GM19025 (cell line): ENCODE data around the gene PRICKLE3.
"Not testable (repeated sequence)": the region's sequence is repeated elsewhere in the genome, so short reads cannot be mapped to it uniquely, and the experiment has no call there.

Experiments used
- ATAC-seq: cut with Tn5 transposase; IDR thresholded peaks from one replicate; pipeline ENCODE4 v1.9.1; 2021; ENCODE audit warnings: mild to moderate bottlenecking, low read depth, moderate library complexity; ENCODE audit not compliant: unreplicated experiment

PRICKLE3 gene

DNA sequence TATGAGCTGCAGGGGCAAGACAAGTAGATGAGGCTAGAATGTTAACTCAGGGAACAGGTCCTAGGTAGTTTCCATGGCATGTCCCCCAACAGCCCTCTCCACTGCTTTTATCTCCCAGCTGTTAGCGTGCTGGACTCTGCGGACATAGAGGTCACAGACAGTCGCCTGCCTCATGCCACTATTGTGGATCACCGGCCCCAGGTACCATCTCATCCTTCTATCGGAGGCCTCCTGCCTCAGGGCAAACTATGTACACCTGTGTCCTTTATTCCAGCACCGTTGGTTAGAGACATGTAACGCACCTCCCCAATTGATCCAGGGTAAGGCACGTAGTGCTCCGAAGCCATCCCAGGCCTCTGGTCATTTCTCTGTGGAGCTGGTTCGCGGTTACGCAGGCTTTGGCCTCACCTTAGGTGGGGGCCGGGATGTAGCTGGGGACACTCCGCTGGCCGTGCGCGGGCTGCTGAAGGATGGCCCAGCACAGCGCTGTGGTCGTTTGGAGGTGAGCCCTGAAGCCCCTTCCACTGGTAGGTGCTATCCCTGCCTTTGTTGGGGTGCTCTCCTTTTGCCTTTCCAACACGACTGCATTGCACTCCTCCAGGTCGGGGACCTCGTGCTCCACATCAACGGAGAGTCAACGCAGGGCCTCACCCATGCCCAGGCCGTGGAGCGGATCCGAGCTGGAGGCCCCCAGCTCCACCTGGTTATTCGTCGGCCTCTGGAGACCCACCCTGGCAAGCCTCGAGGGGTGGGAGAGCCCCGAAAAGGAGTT, 21.4 kb downstream of the PRICKLE3 start:
- ATAC-seq, result no peak

GRCh38 chrX:49163555-49164419, 22.4 kb downstream of the PRICKLE3 start:
- peak; percentile 43 for ATAC-seq

GRCh38 chrX:49162620-49163019, 23.6 kb downstream of the PRICKLE3 start, which contains the start of gene MAGIX:
MAGIX (plus strand) TSS chrX:49162758; CDS start chrX:49162890, 132 bp downstream.
- ATAC-seq, result no peak

DNA sequence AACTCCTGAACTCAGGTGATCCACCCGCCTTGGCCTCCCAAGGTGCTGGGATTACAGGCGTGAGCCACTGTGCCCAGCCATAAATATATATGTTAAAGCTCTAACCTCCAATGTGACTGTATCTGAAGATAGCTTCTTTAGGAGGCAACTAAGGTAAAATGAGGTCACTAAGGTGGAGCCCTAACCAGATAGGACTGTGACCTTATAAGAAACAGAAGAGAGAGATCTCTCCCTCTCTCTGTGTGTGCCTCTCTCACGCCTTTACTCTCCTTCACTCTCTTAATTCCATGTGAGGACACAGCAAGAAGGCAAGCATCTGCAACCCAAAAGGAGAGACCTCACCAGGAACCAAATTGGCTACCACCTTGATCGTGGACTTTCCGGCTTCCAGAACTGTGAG, 24.5 kb downstream of the PRICKLE3 start:
- ATAC-seq, result no peak

- no peak for ATAC-seq
These were observed 25.3 kb downstream of the PRICKLE3 start for GRCh38 chrX:49160908-49161307.

- no peak for ATAC-seq
These were observed 29.0 kb downstream of the PRICKLE3 start for GRCh38 chrX:49157194-49157593.

DNA sequence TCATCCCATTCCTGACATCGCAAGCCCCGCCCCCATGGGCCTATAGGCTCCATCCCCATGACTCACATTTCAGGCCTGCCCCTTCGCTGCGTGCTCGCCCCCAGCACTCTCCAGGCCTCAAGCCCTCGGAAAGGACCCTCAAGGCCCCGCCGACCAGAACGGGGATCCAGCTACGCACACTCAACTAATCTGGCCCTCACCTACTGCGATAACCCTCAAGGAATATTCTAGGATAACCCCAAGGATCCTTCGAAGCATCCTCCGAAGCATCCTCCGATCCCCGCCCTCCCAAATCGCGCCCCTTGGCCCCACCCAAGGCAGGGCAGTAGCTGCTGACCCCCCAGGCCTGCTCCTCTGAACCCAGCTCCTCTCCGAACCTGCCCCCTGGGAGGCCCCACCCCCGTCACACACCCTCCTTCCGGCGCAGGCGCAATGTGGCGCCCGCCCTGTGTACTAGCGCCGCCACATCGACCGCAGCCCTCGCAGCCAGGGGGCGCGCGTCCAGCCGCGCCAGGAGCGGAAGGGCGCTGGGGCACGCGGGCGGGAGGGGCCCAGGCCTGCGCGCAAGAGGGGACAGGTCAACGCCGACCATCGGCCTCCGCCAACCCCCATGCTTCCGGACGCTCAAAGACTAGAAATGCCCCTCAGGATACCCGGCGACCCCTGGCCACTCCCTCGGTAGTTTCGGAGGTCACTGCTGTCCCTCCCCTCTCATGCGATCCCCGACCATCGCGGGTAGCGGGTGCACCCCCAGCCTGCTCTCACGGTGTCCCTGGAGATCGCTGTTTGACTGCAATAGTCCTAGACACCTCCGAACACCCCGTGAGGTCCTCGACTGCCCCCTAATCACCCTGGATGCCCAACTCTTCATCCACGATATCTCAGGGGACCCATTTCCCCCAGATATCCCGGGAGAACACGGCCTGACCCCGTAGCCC, 30.0 kb downstream of the PRICKLE3 start:
- ATAC-seq, result peak; percentile 94

GRCh38 chrX:49155243-49155899, 30.8 kb downstream of the PRICKLE3 start:
- ATAC-seq, result no peak

DNA sequence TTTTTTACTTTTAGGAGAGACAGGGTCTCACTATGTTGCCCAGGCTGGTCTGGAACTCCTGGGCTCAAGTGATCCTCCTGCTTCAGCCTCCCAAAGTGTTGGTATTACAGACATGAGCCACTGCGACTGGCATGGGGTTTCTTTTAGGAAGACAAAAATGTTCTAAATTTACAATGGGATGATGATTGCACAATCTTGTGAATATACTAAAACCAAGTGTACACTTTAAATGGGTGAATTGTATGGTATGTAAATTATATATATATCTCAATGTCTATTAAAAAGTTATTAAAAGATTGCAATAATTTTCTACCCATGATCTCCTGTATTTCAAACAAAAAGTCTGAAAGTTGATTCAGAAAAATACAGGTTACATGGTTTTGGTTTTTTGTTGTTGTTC, 32.7 kb downstream of the PRICKLE3 start:
- no peak for ATAC-seq

DNA sequence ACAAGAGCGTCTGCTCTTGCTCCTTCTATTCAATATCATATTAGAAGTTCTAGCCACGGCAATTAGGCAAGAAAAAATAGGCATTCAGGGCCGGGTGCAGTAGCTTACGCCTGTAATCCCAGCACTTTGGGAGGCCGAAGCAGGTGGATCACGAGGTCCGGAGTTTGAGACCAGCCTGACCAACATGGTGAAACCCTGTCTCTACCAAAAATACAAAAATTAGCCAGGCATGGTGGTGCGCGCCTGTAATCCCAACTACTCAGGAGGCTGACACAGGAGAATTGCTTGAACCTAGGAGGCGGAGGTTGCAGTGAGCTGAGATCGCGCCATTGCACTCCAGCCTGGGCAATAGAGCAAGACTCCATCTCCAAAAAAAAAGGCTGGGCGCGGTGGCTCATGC, 36.9 kb downstream of the PRICKLE3 start:
- ATAC-seq, result not testable (repeated sequence)

GRCh38 chrX:49148390-49149100, 37.6 kb downstream of the PRICKLE3 start:
- not testable (repeated sequence) for ATAC-seq

DNA sequence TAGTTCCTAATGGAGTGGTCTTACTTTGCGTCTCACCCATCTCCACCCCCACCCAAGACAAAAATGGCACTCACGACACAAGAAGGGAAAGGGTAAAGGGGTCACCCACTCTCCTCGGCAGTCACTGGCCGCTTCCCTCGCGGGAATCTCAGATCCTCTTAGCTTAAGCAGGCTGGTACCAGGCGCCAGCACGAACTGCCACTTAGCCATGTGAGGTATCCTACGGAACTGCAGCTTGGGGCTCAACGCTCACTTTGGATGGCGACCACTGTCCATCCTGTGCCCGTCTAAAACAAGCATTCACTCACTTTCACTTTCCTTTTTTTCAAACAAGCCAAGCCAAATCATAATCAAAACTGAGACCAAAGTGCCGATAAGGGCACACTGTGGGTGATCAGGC, 38.2 kb downstream of the PRICKLE3 start:
- no peak for ATAC-seq

DNA sequence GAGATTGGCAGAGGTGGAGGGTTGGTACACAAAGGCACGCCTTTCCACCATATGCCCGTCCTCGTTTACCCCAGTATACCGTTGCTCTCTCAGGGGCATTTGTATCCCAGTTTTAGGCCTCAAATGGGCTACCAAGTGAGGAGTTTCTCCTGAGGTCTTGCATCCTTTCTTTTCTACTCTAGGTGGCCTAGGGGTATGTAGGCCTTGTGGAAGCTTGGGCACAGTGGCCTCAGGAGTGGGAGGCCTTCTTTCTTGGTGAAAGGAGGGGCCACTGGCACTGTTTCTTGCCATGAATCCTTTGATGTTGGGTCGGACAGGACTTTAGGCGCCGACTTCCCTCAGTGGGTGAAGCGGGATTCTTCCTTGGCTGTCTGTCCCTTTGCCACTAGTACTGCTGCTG, 38.9 kb downstream of the PRICKLE3 start:
- no peak for ATAC-seq

DNA sequence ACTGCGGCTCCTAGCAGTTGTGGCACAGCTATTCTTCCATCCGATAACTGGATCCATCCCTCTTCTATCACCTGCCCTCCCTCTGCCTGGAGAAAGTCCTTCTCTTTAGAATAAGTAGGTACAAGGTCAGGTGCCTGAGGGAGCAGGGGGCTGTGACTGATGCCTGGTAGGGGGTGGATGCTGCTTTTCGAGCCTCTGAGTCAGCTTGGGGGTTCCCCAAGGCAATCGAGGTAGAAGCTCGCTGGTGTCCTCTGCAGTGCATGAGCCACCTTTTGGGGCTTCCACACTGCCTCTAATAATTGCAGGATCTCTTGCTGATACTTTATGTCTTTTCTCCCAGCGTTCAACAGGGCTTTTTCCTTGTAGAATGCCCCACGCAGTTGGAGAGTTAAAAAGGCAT, 43.0 kb downstream of the PRICKLE3 start:
- ATAC-seq, result not testable (repeated sequence)

DNA sequence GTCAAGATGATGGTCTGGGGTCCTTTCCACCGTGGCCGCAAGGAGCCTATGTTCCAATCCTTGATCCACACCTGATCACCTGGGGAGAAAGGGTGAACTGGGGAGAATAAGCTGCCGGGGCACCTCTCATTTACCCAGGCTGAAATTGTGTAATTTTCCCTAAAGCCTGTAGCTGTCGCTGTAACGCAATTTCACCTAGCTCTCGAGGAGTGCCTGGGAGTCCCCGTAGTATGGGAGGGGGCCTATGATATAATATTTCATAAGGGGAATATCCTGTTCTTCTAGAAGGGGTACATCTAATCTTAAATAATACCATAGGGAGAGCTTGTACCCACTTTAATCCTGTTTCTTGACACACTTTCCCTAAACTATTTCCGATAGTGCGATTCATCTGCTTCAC, 43.9 kb downstream of the PRICKLE3 start:
- not testable (repeated sequence) for ATAC-seq

- no peak for ATAC-seq
These were observed 46.5 kb downstream of the PRICKLE3 start for GRCh38 chrX:49139713-49140112.

GRCh38 chrX:49137492-49137891, 48.7 kb downstream of the PRICKLE3 start:
- ATAC-seq, result no peak

DNA sequence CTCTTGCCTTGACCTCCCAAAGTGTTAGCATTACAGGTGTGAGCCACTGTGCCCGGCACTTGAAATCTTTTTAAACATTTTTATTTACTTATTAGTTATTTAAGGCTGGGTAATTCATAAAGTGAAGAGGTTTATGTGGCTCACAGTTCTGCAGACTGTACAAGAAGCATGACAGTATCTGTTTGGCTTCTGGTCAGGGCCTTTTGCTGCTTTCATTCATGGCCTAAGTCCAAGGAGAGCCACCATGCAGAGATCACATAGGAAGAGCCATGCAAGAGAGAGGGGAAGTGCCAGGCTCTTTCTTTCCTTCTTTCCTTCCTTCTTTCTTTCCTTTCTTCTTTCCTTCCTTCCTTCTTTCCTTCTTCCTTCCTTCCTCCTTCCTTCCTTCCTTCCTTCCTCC, 52.4 kb downstream of the PRICKLE3 start:
- no peak for ATAC-seq

GRCh38 chrX:49132275-49132674, 53.9 kb downstream of the PRICKLE3 start:
- ATAC-seq, result not testable (repeated sequence)
